ENCODE data around the gene SH2D4B.
A peak's percentile ranks its signal among the peaks of the same experiment; 100 is the strongest.

The SH2D4B gene

GRCh38 chr10:80642661-80643060 is 105.0 kb downstream of the SH2D4B start:
- DNase-seq (ENCODE audit: low read depth) = no peak

- DNase-seq (ENCODE audit: low read depth) = no peak
Measured at GRCh38 chr10:80646366-80646765, 108.7 kb downstream of the SH2D4B start.

GRCh38 chr10:80647173-80647833 is 109.6 kb downstream of the SH2D4B start:
- DNase-seq (ENCODE audit: low read depth) = no peak

GRCh38 chr10:80648106-80648505 is 110.4 kb downstream of the SH2D4B start:
- DNase-seq (ENCODE audit: low read depth) = no peak

GRCh38 chr10:80649183-80649582 is 111.5 kb downstream of the SH2D4B start:
- no peak for DNase-seq (ENCODE audit: low read depth)

- DNase-seq (ENCODE audit: low read depth) = no peak
Measured at GRCh38 chr10:80655898-80656297, 118.2 kb downstream of the SH2D4B start.

- DNase-seq (ENCODE audit: low read depth) = no peak
Measured at GRCh38 chr10:80658068-80658467, 120.4 kb downstream of the SH2D4B start.

GRCh38 chr10:80659289-80659688 is 121.6 kb downstream of the SH2D4B start:
- no peak for DNase-seq (ENCODE audit: low read depth)

GRCh38 chr10:80660266-80660665 is 122.6 kb downstream of the SH2D4B start:
- no peak for DNase-seq (ENCODE audit: low read depth)

GRCh38 chr10:80660736-80661135 is 123.0 kb downstream of the SH2D4B start:
- no peak for DNase-seq (ENCODE audit: low read depth)

- DNase-seq (ENCODE audit: low read depth) = no peak
Measured at GRCh38 chr10:80661526-80661925, 123.8 kb downstream of the SH2D4B start.

GRCh38 chr10:80662429-80663261 is 124.9 kb downstream of the SH2D4B start:
- peak; percentile 62 for DNase-seq (ENCODE audit: low read depth)

- DNase-seq (ENCODE audit: low read depth) = no peak
Measured at GRCh38 chr10:80664071-80664680, 126.5 kb downstream of the SH2D4B start.

GRCh38 chr10:80669485-80669884 is 131.8 kb downstream of the SH2D4B start:
- DNase-seq (ENCODE audit: low read depth) = no peak

- no peak for DNase-seq (ENCODE audit: low read depth)
Measured at GRCh38 chr10:80670774-80671173, 133.1 kb downstream of the SH2D4B start.

- no peak for DNase-seq (ENCODE audit: low read depth)
Measured at GRCh38 chr10:80671847-80672246, 134.1 kb downstream of the SH2D4B start.

GRCh38 chr10:80672613-80673012 is 134.9 kb downstream of the SH2D4B start:
- no peak for DNase-seq (ENCODE audit: low read depth)

GRCh38 chr10:80674809-80675208 is 137.1 kb downstream of the SH2D4B start:
- no peak for DNase-seq (ENCODE audit: low read depth)

- DNase-seq (ENCODE audit: low read depth) = no peak
Measured at GRCh38 chr10:80681142-80681541, 143.4 kb downstream of the SH2D4B start.

- DNase-seq (ENCODE audit: low read depth) = no peak
Measured at GRCh38 chr10:80684259-80684658, 146.6 kb downstream of the SH2D4B start.

- DNase-seq (ENCODE audit: low read depth) = no peak
Measured at GRCh38 chr10:80685355-80685754, 147.7 kb downstream of the SH2D4B start.

- no peak for DNase-seq (ENCODE audit: low read depth)
Measured at GRCh38 chr10:80686734-80687475, 149.2 kb downstream of the SH2D4B start.

- DNase-seq (ENCODE audit: low read depth) = no peak
Measured at GRCh38 chr10:80687476-80687789, 149.7 kb downstream of the SH2D4B start.

All from stimulated activated CD8-positive, alpha-beta memory T cell treated with anti-CD3 and anti-CD28 coated beads, Interleukin-15, amount 100 ng/mL, for 24 hours (primary cell).